CD4-positive, alpha-beta T cell (primary cell): ENCODE results near the gene ZFP36L2. TPM values are rescaled to one million over a fixed set of nuclear protein-coding genes. Genes with fewer than 3 reads are reported as not detected.
A peak's percentile ranks its signal among the peaks of the same experiment; 100 is the strongest.

Experiments
- ATAC-seq: fragments of 200-7000 bp; cut with Tn5 transposase; one replicate; pipeline ENCODE4 v1.10.0; 2022; ENCODE audit warnings: mild to moderate bottlenecking; ENCODE audit not compliant: poor library complexity
- CTCF ChIA-PET: fragments of 350-600 bp; sonication (Branson Sonifier 250); formaldehyde crosslinking; loops from one replicate; lab custom pipeline; 2021; ENCODE audit warnings: antibody characterized with exemption, inconsistent platforms; lab: Charles Lee
- POLR2A ChIA-PET: fragments of 350-600 bp; sonication (Branson Sonifier 250); formaldehyde crosslinking; loops from one replicate; lab custom pipeline; 2021; ENCODE audit warnings: antibody characterized with exemption, inconsistent platforms; lab: Charles Lee
- DNase-seq, 14 experiments: peaks; one replicate each; pipeline ENCODE4 v3.0.0-alpha.2; 2013 to 2020; ENCODE audit warnings: mixed read lengths in 2 of 14
- H3K27ac ChIP-seq, 2 donors: one replicate each; pipeline versions ENCODE4 v1.5.1 to v1.7.0; 2013; ENCODE audit warnings: low read length in 2 of 2, low read depth in 1 of 2, mild to moderate bottlenecking in 1 of 2
- H3K27me3 ChIP-seq, 2 experiments: 1 replicate in 1 of 2; 2 replicates in 1 of 2; pipeline versions ENCODE4 v1.6.1 to v1.7.0; 2013; ENCODE audit warnings: low read length in 2 of 2, control low read depth in 1 of 2, mild to moderate bottlenecking in 1 of 2, moderate library complexity in 1 of 2; ENCODE audit not compliant: insufficient read depth in 2 of 2, control insufficient read depth in 1 of 2
- H3K36me3 ChIP-seq: one replicate; pipeline ENCODE4 v1.6.1; 2013; ENCODE audit warnings: low read length, control low read depth; ENCODE audit not compliant: insufficient read depth
- H3K4me1 ChIP-seq: one replicate; pipeline ENCODE4 v1.6.1; 2013; ENCODE audit warnings: low read length, control low read depth; ENCODE audit not compliant: insufficient read depth
- H3K4me3 ChIP-seq: one replicate; pipeline ENCODE4 v1.5.1; 2013; ENCODE audit warnings: mild to moderate bottlenecking, low read length, moderate library complexity
- H3K9me3 ChIP-seq, 2 experiments: 1 replicate in 1 of 2; 2 replicates in 1 of 2; pipeline versions ENCODE4 v1.6.1 to v1.7.0; 2013; ENCODE audit warnings: low read length in 2 of 2, mild to moderate bottlenecking in 2 of 2, control low read depth in 1 of 2, moderate library complexity in 1 of 2; ENCODE audit not compliant: control insufficient read depth in 1 of 2, insufficient read depth in 1 of 2
- H3K27ac Mint-ChIP-seq: one replicate; pipeline ENCODE4 v1.8.0; 2020; ENCODE audit warnings: mixed read lengths
- H3K27me3 Mint-ChIP-seq: one replicate; pipeline ENCODE4 v1.8.0; 2021; ENCODE audit warnings: mixed read lengths
- H3K36me3 Mint-ChIP-seq: one replicate; pipeline ENCODE4 v1.8.0; 2021; ENCODE audit warnings: low read depth, mixed read lengths
- H3K4me1 Mint-ChIP-seq: one replicate; pipeline ENCODE4 v1.8.0; 2021; ENCODE audit warnings: low read depth, mixed read lengths
- H3K4me3 Mint-ChIP-seq: one replicate; pipeline ENCODE4 v1.8.0; 2020; ENCODE audit warnings: mild to moderate bottlenecking, mixed read lengths
- H3K9me3 Mint-ChIP-seq: one replicate; pipeline ENCODE4 v1.8.0; 2020; ENCODE audit warnings: mixed read lengths
- intact Hi-C, 2 experiments: fragments of 100-400 bp; cut with DNase I in 1 of 2; cut with micrococcal nuclease in 1 of 2; formaldehyde crosslinking; loops; one replicate each; pipeline versions ENCODE4 v1.15.1 to v1.9.0; 2023 to 2025; cut with DNase I, micrococcal nuclease
- total RNA-seq, 174 experiments: library from RNA in 2 of 174; stranded (reverse) in 2 of 174; gene quantifications; one replicate each; pipeline ENCODE4 v1.2.3 and lab custom pipeline; 2021 to 2026
- TF ChIP-seq, protein P1 (sequence below): fragments of 200-600 bp; IDR thresholded peaks from one replicate; pipeline ENCODE4 v1.8.0; 2022; ENCODE audit warnings: antibody characterized with exemption, mild to moderate bottlenecking

Gene ZFP36L2
- total RNA-seq, 2 experiments from 2014 or later: 1,602 to 1,631 TPM

DNA sequence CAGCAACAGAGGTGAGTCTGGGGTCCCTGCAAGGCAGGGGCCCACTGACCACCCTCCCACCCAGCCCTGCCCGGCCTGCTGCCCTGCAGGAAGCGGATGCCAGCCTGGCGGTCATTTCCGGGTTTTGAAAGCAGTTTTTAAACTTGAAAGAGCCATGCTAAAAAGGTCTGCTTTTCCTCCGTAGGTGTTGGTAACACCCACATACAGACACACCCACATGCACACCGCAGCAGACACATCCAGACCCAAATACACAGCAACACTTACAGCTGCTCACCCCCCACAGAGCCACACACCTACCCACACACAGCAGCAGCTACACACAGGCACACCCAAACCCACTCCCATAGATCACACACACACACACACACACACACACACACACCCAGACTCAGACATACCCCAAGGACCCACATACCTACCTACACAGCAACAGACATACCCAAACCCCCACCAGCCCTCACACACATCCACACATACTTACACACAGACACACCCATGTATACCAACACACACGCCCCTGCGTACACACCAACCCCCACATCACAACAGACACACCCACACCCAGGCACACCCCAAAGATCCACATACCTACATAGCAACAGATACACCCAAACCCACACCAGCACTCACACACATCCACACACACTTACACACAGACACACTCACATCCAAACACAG lies 7.6 kb downstream of the ZFP36L2 start:
- peak overlapping the region; percentile 98 for H3K27ac Mint-ChIP-seq
- Histone ChIP-seq H3K4me1 (peaks cover 75% of the 10 kb centered on the region), H3K4me3 (peak overlapping the region; percentile 97), H3K27ac (peak overlapping the region; percentile 62 to 92), H3K27me3 (no peaks in the 10 kb centered on the region), H3K9me3 (no peaks in the 10 kb centered on the region), H3K36me3 (peaks cover 31% of the 10 kb centered on the region)
- intact Hi-C loops: loop anchor here (1.0 kb wide), 4 partner anchors 9 to 61 kb away; no protein-coding TSS in a partner anchor
- H3K4me1 Mint-ChIP-seq: peaks cover 62% of the 10 kb centered on the region
- no peaks in the 10 kb centered on the region for H3K9me3 Mint-ChIP-seq
- H3K27me3 Mint-ChIP-seq: peaks cover 14% of the 10 kb centered on the region
- CTCF ChIA-PET: interaction anchor here (0.8 to 13.6 kb wide), 8 partner anchors 10 to 85 kb away, joined by 3 to 303 read pairs (median 4); no protein-coding TSS in a partner anchor
- H3K36me3 Mint-ChIP-seq: peaks cover 53% of the 10 kb centered on the region
- TF ChIP-seq, protein P1, sequence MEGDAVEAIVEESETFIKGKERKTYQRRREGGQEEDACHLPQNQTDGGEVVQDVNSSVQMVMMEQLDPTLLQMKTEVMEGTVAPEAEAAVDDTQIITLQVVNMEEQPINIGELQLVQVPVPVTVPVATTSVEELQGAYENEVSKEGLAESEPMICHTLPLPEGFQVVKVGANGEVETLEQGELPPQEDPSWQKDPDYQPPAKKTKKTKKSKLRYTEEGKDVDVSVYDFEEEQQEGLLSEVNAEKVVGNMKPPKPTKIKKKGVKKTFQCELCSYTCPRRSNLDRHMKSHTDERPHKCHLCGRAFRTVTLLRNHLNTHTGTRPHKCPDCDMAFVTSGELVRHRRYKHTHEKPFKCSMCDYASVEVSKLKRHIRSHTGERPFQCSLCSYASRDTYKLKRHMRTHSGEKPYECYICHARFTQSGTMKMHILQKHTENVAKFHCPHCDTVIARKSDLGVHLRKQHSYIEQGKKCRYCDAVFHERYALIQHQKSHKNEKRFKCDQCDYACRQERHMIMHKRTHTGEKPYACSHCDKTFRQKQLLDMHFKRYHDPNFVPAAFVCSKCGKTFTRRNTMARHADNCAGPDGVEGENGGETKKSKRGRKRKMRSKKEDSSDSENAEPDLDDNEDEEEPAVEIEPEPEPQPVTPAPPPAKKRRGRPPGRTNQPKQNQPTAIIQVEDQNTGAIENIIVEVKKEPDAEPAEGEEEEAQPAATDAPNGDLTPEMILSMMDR: no peak
- POLR2A ChIA-PET: interaction anchor here (0.7 to 21.5 kb wide), 12 partner anchors 7 to 408 kb away, joined by 3 to 1478 read pairs (median 6); partner anchors contain the start of gene ZFP36L2
- ATAC-seq (peak; percentile 62), DNase-seq (peak; percentile 65 to 95 (median 79))
- H3K4me3 Mint-ChIP-seq: peak overlapping the region; percentile 87

DNA sequence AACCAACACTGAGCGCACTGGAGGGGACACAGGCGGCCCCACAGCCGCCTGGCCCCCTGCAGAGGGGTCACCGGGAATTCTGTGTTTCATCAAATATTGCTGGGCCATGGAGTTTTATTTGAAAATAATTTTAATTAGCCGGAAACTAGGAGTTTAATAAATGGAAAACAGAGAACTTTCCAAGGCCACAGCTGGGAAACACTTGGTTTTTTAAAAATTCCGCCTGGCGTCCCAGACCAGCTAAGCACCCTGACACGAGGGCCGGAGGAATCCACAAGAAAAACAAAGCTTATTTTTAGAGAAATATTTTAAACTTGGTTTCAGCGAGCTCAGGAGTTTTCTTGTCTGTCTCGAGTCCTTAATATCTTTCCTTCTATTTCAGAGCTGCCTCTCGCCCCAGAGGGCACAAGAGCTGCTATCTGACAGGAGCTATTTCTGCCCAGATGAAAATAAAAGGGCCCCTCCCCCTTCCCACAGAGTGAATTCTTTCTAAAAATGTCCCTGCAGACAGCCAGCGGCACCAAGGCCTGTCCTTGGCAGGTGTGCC lies 8.2 kb downstream of the ZFP36L2 start:
- Mint-ChIP-seq H3K36me3 (peaks cover 47% of the 10 kb centered on the region), H3K4me1 (peaks cover 65% of the 10 kb centered on the region), H3K27ac (peak overlapping the region; percentile 98), H3K27me3 (peaks cover 10% of the 10 kb centered on the region), H3K9me3 (no peaks in the 10 kb centered on the region), H3K4me3 (peak overlapping the region; percentile 87)
- DNase-seq (peak in 1 of 14 experiments; percentile 16), ATAC-seq (peak; percentile 0)
- ChIA-PET CTCF (interaction anchor here (0.8 to 13.6 kb wide), 6 partner anchors 11 to 84 kb away, joined by 3 to 303 read pairs (median 4); no protein-coding TSS in a partner anchor), POLR2A (interaction anchor here (0.7 to 21.5 kb wide), 12 partner anchors 7 to 408 kb away, joined by 3 to 1478 read pairs (median 6); partner anchors contain the start of gene ZFP36L2)
- Histone ChIP-seq H3K27me3 (no peaks in the 10 kb centered on the region), H3K4me1 (peaks cover 75% of the 10 kb centered on the region), H3K36me3 (peaks cover 25% of the 10 kb centered on the region), H3K27ac (peak overlapping the region; percentile 62 to 92), H3K9me3 (no peaks in the 10 kb centered on the region), H3K4me3 (peak overlapping the region; percentile 97)
- intact Hi-C loops: loop anchor here (1.0 kb wide), 2 partner anchors 8 to 23 kb away; no protein-coding TSS in a partner anchor
- TF ChIP-seq, protein P1: no peak
